22Rv1 (cell line): Measurements from ENCODE around the gene ARID1B.

Source experiments
- ZFX ChIP-seq: fragments of 450-650 bp; IDR thresholded peaks from 2 replicates; pipeline ENCODE4 v1.6.1; 2017; ENCODE audit warnings: antibody characterized with exemption, borderline replicate concordance
- TF ChIP-seq, protein P1 (sequence below): fragments of 450-650 bp; IDR thresholded peaks from 2 replicates; pipeline ENCODE4 v1.5.1; 2017; ENCODE audit warnings: mild to moderate bottlenecking

DNA sequence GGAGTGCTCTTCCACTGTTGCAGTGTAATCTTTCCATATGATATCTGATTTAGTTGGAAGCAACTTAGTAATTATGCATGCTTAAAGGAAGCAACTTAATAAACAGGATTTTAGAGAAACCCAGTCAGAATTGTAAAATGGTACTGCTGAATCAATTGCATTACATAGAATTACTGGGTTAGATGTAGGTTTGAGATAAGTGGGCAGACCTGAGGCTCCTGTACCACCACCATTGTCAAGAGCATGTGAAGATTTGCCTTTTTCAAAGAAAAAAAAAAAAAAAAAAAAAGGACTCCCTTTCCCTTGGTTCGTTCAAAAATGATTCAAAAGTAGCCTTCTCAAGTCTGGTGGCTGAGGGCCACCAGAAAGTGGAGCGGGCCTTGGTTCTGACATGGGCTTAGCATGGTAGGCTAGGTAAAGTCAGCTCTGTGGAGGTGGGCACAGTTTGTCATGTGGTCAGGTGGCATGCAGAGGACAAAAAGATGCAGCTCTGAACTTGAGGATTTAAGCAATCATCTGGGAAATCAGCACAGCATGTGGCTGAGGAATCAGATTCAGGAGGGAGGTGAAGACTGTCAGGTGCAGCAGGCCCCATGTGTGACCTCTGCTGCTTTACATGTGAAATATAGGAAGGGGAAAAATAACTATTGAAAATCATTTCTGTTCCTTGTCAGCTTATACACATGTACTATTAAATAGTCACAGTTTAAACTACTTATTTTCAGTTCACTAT lies 32.4 kb downstream of the ARID1B start:
- TF ChIP-seq, protein P1, sequence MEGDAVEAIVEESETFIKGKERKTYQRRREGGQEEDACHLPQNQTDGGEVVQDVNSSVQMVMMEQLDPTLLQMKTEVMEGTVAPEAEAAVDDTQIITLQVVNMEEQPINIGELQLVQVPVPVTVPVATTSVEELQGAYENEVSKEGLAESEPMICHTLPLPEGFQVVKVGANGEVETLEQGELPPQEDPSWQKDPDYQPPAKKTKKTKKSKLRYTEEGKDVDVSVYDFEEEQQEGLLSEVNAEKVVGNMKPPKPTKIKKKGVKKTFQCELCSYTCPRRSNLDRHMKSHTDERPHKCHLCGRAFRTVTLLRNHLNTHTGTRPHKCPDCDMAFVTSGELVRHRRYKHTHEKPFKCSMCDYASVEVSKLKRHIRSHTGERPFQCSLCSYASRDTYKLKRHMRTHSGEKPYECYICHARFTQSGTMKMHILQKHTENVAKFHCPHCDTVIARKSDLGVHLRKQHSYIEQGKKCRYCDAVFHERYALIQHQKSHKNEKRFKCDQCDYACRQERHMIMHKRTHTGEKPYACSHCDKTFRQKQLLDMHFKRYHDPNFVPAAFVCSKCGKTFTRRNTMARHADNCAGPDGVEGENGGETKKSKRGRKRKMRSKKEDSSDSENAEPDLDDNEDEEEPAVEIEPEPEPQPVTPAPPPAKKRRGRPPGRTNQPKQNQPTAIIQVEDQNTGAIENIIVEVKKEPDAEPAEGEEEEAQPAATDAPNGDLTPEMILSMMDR, result no peak
- TF ChIP-seq ZFX, result no peak
